HG02642 (cell line): ENCODE measurements around the gene ZNF22.
A peak's percentile ranks its signal among the peaks of the same experiment; 100 is the strongest.

Experiments used
- ATAC-seq: cut with Tn5 transposase; IDR thresholded peaks from one replicate; pipeline ENCODE4 v1.9.1; 2021; ENCODE audit warnings: mild to moderate bottlenecking; ENCODE audit not compliant: unreplicated experiment, poor library complexity

Gene ZNF22

DNA sequence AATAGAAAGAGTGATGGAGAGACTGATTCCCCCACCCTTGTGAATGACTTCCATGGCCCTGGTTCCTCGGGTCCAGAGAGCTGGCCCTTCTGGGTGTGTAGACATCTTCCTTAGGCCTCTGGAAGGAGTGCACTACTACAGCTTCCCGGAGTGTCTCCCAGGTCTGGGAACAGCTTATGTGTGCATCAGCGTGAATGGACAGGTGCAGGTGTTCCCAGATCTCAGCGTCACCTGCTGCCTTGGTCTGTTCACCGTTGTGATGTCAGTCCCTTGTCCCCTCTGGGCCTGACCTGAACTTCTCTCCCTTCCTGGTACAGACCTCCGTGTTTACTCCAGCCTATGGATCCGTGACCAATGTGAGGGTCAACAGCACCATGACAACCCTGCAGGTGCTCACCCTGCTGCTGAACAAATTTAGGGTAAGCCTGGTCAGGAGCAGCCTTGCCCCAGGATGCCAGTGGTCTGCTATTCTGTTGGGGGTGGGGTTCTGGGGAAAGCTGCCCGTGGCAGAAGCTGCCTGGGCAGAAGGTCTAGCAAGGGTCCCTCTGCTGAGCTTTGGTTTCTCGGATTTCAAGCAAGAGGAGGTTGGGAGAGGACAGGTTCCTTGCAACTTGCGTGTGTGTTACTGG, 11.7 kb upstream of the ZNF22 start:
- no peak for ATAC-seq

DNA sequence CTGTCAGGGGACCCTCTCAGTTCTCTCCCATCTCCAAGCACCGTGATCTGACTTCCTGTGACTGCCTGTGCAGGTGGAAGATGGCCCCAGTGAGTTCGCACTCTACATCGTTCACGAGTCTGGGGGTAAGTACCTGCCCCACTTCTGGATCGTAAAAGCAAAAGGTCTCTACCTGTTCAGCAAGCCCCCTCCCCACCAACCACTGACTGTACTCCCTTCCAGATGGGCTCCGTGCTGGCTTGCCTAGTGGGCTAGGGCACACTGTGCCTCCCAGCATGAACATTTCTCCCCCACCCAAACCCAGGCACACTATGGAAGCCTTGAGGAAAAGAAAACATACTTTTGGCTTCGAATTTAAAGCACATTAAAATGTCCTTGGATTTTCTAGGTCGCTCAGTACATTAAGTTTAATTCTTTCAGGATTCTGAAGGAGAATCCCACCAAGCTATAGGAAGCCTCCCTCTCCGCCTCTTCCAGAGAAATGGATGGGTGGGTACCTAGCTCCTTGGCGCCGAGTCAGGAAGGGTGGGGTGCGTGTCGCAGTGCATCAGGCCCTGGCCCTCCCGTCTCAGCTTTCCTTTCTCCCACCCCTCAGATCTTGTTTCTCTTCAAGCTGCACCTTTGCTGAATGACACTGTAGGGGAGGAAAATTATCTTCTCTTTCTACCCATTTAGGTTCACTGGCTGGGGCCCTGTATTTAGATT, 11.0 kb upstream of the ZNF22 start:
- ATAC-seq = no peak

DNA sequence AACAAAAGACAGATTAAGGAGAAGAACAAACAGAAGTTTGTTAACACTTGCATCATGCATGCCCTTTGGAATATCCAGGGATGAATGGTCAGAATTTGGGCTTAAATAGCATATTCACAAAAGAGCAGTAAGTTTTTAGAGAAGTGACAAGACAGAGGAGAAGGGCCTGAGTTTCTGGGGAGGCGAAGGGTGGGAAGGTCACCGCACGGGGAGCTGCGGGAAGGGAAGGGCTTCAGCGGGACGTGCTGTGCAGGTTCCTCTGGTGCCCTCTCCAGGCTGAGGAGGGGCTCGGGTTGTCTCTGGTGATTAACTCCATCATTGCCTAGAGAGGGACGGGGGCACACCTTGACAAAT, 10.4 kb upstream of the ZNF22 start:
- ATAC-seq = no peak

DNA sequence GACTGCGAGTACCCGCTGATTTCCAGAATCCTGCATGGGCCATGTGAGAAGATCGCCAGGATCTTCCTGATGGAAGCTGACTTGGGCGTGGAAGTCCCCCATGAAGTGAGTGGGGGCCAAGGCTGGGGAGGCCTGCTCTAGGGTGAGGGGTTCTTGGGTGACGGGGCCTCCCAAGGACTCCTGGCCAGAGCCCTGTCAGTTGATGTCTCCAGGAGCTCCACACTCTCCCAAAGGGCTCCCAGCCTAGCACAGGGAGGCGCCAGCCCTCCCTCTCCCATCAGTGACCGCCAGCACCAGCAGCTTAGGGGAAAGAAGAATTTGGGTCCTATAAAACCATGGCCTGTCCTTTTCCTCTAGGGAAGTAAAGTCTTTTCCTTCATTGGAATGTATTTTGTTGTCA, 9.8 kb upstream of the ZNF22 start:
- no peak for ATAC-seq

DNA sequence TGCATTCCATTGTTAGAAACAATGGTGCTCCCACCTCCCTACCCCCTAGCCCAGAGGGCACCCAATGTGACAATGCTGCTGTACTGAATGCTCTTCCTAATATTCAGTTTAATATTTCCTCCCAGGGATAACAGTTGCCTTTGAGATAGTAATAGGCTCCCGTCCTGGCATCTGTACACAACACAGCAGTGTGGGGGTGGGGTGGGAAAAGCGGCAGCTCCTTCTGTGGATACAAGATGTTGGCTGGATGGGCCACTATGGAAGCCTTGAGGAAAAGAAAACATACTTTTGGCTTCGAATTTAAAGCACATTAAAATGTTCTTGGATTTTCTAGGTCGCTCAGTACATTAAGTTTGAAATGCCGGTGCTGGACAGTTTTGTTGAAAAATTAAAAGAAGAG, 9.2 kb upstream of the ZNF22 start:
- ATAC-seq = no peak

DNA sequence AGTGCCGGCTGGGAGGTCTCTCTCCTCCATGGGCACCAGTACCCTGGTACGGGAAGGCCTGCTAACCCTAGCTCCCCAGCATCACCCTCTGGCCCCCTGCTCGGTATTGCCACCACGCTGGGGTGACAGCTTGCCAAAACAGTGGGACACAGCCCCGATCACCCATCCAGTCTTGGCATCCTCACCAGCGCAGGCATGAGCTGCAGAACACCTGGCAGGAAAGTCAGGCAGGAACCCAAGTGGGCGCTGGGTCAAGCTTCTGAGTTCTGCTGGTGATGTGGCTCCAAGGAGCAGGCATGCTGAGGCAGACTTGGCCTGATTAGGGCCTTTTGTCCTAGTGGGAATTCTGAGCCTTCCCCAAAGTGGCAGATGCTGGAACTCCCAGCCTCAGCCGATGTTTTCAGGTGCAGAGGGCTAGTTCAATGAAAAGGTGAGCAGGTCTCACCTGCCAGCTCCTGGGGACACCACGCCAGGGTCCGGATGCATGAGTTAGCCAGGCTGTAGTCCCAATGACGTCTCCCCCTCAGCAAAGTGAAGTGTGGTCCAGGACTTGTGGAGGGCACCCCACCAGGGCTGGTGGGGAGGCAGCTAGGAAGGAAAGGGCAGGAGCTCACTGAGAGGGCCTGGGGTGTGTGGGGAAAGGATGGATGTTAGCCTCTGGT, 8.5 kb upstream of the ZNF22 start:
- no peak for ATAC-seq

DNA sequence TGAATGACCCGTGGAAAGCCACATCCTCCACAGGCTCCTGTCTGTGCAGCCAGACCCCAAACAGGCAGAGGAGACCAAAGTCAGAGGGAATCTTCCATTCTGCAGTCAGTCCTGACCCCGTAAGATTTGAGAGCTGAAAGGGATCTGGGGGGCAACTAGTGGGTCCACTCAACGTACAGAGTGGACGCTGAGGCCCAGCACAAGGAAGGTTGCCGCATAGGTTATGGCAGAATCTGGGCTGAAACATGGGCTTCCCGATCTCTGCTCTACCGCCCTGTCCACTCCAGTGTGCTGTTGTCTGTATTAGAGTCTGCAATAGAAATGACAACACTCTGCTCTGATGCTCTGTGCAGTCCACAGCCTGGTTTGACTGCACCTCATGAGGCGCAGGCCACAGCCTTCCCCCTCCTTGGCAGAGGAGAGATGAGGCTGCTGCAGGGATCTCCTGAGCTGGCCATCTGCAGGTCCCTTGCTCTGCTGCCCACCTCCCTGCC, 7.9 kb upstream of the ZNF22 start:
- no peak for ATAC-seq

DNA sequence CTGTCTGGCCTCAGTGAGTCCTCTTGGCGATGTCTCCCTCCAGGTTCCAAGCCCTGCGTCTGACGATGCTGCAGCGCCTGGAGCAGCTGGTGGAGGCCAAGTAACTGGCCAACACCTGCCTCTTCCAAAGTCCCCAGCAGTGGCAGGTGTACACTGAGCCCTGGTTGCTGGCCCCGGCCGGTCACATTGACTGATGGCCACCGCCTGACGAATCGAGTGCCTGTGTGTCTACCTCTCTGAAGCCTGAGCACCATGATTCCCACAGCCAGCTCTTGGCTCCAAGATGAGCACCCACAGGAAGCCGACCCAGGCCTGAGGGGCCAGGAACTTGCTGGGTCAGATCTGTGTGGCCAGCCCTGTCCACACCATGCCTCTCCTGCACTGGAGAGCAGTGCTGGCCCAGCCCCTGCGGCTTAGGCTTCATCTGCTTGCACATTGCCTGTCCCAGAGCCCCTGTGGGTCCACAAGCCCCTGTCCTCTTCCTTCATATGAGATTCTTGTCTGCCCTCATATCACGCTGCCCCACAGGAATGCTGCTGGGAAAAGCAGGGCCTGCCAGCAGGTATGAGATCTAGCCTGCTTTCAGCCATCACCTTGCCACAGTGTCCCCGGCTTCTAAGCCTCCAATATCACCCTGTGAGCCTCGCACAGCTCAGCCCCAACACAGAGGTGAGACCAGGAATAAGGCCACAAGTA, 7.3 kb upstream of the ZNF22 start:
- ATAC-seq = no peak

DNA sequence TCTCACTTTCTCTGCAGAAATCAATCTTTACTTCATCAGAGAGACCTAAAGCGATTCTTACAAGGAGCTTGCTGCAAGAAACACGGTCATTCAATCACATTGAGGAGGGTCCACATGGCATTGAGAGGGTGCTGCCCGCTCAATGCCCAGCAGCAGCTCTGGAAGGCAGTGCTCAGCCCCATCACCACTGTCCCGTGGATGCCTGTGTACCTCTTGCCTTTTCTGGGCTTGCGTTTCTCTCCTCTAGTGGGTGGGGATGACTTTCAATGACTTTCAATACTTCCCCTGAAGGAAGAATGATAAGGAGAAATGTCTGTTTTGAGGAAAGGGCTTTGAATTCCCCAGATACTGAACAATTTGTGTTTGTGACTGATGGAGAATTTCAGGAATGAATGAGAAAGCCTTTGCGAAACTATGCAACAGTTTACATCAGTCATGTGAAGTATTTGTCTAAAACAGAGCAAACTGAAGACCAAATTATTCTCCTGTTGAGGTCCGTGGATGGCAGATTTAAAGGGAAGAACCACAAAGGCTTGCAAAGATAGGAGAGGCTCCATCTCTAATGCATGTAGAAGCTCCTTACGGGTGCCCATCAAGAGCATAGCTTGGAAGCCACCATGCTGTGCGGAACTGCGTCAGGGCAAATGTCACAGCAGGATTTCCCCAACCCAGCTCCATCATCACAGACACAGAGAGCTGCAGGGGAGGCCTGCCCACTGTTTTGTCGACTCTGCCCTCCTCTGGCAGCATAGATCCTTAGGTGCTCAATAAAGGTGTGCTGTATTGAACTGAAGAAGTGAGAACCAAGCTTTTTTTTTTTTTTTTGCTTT, 6.6 kb upstream of the ZNF22 start:
- ATAC-seq = no peak

DNA sequence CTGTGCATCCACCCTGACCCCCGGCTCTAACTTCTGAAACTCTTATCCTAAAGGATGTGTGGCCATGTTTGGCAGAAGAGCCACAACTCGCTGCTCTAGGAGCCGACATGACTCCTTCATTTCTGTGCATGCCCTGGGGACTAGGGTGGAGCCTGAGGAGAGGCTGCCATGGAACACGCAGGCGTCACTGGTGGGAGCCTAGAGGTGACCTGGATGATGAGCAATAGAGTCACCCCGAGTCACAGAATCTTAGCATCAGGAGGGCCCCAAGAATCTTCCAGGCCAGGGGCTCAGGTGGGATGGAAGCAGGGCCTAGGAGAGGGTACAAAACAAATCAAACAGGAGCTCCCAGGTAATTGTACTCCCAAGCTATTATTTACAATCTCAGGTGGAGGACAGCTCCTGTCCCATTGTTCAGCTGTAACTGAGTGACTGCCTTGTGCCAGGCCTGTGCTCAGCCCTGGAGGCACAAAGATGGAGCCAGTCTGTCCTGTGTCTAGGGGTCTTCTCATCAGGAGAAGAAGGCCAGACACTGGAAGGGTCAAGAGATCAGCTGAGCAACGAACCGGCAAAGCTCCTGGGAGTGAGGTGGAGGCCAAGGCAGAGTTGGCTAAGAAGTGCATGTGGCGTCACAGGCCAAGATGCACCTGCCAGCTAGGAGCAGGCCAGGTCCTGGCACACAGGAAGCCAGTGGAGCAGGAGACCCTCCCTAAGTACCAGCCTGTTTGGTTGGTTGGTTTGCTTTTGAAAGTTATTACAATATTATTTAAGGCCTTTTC, 5.8 kb upstream of the ZNF22 start:
- no peak for ATAC-seq

DNA sequence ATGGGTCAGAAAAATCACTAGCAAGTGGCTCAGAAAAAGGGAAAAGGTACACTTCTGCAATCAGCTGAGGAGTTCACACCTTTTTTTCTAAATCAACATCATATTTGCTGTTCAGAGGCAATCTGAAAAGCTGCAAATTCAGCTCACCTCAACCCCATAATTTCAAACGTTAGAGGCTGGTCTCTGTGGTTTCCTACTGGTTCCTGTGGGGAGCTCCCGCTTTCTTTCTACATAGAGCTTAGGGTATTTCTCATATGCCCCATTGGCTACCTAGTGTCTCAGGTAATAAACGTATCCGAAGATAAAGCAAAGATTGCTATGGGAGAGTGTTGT, 5.2 kb upstream of the ZNF22 start:
- ATAC-seq = no peak

DNA sequence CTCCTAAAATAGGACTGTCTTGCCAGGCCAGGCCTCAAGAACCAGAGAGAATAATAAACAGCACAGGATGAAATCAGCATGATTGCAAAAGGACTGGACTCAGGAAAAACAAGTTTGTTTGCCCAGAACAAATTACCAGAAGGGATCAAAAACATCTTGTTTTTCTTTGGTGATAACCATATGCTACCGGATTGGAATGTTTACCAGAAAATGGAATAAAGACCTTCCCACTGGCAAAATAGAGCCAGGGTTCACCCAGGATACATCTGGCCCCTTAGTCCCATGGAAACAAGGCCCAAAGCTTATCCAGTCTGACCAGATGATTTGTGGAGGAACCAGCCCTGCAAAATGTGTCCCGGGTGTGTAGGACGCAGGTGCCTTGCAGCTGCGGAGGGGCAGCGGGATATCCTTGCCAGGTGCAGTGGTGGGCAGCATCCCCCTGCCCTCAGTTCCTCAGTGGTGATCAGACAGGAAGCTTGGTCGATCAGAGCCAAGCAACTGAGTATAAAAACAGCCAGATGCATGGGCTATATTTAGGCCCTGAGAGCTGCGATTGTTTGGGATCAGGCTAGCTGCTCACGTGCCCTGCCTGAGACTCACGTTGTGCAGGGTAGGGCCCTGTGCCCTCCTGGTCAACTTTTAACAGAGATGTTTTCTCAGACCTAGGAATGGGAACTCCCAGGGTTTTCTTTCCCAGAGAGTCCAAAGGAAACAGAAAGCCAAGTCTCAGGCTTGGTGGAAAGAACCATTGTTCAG, 4.6 kb upstream of the ZNF22 start:
- no peak for ATAC-seq

DNA sequence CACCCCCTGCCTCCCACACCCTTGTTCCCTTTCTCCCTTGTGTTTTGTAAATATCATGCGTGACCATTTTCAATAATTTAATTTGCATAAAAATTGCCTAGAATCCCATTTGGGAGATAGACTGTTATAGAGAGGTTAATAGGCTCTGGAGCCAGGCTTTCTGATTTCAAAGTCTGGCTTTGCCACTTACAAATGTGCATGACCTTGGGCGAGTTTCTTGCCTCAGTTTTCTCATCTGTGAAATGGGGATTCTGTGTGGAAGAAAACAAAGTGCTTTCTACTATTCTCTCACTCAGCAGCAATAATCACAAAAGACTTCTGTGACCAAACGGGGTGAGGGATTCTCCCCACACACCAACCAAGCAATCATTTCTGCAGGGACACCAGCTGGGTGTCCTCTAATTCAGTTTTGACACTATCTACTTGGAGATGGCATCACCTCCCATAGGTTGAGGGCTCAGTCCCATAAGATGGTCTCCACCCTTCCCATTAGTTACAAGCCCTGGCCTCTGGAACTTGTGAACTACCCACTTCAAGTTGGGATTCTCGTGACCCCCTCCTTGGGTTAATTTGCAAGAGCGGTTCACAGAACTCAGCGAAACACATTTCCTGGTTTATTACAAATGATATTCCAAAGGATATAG, 3.5 kb upstream of the ZNF22 start:
- no peak for ATAC-seq

DNA sequence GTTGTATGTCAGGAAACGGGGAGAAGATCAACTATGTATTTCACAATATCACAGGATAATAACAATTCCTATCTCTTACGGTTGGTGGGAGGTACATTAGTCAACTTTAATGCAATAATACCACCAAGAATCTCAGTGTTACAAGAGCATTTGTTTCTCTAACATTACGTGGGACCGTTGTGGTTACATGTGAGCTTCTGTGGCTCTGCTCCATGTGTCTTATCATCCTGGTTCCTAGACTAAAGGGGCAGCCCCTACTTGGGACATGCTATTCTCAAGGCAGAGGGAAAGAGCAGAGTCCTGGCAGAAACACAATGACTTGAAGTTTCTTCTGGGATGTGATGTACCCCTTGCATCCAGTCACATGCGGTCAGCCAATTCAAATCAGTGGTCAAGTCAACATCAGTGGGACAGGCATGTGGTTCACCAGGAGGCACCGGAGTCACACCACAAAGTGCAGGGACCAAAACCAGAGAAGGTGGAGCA, 2.5 kb upstream of the ZNF22 start:
- no peak for ATAC-seq

DNA sequence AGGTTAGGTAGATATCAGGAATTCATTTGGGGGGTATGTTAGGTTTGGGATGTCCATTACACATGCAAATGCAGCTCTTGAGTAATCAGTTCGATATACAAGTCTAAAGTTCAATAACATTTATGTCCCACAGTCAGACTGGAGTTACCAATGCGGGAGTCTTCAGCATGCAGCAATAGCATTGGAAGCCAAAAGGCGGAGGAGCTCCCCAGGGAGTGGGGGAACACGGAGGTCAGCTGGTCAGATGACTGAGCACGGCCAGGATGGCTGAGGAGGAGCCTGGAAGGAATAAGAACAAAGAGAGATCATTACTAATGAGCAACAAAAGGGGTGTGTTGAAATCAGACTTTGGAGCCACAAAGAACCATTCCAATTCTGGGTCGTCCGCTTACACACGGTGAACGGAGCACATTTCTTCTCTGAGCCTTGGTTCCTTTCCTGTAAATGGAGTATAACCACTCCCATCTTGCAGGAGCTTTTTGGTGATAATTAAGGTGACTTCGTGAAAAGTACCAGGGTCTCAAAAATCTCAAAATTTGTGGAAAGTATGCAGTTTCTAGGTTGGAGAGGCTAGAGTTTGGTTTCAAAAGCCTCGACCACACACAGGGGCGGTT, 478 bp upstream of the ZNF22 start:
- ATAC-seq = no peak

DNA sequence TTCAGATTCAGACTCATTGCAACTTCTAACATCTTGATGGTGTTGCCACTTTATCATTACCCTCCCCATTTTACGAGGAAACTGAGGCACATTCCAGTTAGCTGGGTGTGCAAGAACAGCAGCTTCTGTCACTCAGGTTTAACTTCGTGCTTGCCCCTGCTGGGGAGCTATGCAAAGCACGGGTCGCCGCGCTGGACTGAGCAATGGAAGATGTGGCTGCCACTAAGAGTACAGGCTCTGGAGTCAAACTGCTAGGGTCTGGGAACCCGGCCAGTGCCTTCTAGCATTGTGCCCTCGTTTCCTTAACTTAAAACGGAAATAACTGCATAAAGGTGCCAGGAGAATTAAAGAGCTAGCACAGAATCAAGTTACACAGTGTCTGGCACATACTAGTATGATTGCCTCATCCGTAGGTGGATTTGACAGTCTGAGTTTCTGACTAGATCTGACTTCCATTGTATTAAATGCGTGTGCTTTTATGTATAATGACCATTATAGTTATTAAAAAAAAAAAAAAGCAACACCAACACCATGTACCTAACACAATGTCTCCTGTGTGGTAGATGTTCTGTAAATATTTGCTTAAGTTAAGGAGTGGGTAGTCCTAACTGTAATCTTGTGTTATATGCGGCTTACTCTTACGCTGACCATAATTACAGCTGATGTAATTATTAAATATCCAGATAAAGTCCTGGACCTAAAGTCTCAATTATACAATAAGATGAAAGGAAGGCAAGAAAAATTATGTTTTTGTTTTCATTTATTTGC, 842 bp downstream of the ZNF22 start:
- ATAC-seq = peak; percentile 78

DNA sequence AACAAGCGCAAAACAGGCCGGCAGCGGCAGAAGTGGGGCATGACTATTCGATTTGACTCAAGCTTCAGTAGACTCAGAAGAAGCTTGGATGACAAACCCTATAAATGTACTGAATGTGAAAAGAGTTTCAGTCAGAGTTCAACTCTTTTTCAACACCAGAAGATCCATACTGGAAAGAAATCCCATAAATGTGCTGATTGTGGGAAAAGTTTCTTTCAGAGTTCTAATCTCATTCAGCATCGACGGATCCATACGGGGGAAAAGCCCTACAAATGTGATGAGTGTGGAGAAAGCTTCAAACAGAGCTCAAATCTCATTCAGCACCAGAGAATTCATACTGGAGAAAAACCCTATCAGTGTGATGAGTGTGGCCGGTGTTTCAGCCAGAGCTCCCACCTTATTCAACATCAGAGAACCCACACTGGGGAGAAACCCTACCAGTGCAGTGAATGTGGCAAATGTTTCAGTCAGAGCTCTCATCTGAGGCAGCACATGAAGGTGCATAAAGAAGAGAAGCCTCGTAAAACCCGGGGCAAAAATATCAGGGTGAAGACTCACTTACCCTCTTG, 2.8 kb downstream of the ZNF22 start:
- ATAC-seq = no peak
